Inflammatory macrophage treated with lipopolysaccharide for 4 hours (primary cell): ENCODE data around the gene RNF39.

Source experiments
- DNase-seq: peaks from one replicate; pipeline ENCODE4 v3.0.0-alpha.2; 2020

Gene RNF39

GRCh38 chr6:30093951-30094661 lies 18.5 kb upstream of the RNF39 start:
- DNase-seq: peak; percentile 60

- DNase-seq: no peak
Observed at GRCh38 chr6:30092852-30093543, 17.4 kb upstream of the RNF39 start.

GRCh38 chr6:30091577-30092381 lies 16.2 kb upstream of the RNF39 start:
- DNase-seq: peak; percentile 89

GRCh38 chr6:30087876-30088275 lies 12.3 kb upstream of the RNF39 start:
- no peak for DNase-seq

- no peak for DNase-seq
Observed at GRCh38 chr6:30077218-30077617, 1.6 kb upstream of the RNF39 start.

GRCh38 chr6:30075790-30076732 lies 492 bp upstream of the RNF39 start:
- DNase-seq: no peak

GRCh38 chr6:30074331-30075093 lies 1.1 kb downstream of the RNF39 start:
- DNase-seq: no peak

- DNase-seq: no peak
Observed at GRCh38 chr6:30073489-30074235, 1.9 kb downstream of the RNF39 start.

- no peak for DNase-seq
Observed at GRCh38 chr6:30071858-30072257, 3.7 kb downstream of the RNF39 start.

GRCh38 chr6:30071081-30071818 lies 4.3 kb downstream of the RNF39 start:
- DNase-seq: no peak

- no peak for DNase-seq
Observed at GRCh38 chr6:30067460-30068139, 8.0 kb downstream of the RNF39 start.

- DNase-seq: peak; percentile 100
Observed at GRCh38 chr6:30066577-30067459, 8.8 kb downstream of the RNF39 start, which contains the start of gene PPP1R11. Gene PPP1R11, plus strand, starts transcription at chr6:30067198. Its CDS starts 213 bp downstream, at chr6:30067411.

- DNase-seq: no peak
Observed at GRCh38 chr6:30066082-30066481, 9.5 kb downstream of the RNF39 start.

- DNase-seq: no peak
Observed at GRCh38 chr6:30063315-30063714, 12.3 kb downstream of the RNF39 start.

GRCh38 chr6:30062471-30063178 lies 12.9 kb downstream of the RNF39 start:
- DNase-seq: no peak

- DNase-seq: no peak
Observed at GRCh38 chr6:30061858-30062458, 13.6 kb downstream of the RNF39 start.
